Heart right ventricle (tissue), 16 donors: ENCODE results near the gene JSRP1. TPM values are rescaled to one million over a fixed set of nuclear protein-coding genes. Genes with fewer than 3 reads are reported as not detected.

ENCODE experiments used
- ATAC-seq, 8 donors: fragments of 200-7000 bp; cut with Tn5 transposase; one replicate each; pipeline ENCODE4 v1.9.1; 2020; ENCODE audit warnings: mild to moderate bottlenecking in 8 of 8, moderate library complexity in 8 of 8, moderate number of reproducible peaks in 1 of 8
- DNase-seq, 2 donors: peaks; one replicate each; pipeline ENCODE4 v3.0.0-alpha.2; 2020
- H3K27ac ChIP-seq, 10 donors: fragments of 200-600 bp; sonication (generic) in 2 of 10; one replicate each; pipeline versions ENCODE4 v1.5.0 to v1.8.0; 2020 to 2022; ENCODE audit warnings: mild to moderate bottlenecking in 3 of 10
- H3K27me3 ChIP-seq, 7 donors: fragments of 200-600 bp; one replicate each; pipeline ENCODE4 v1.8.0; 2021 to 2022; ENCODE audit warnings: mild to moderate bottlenecking in 2 of 7
- H3K36me3 ChIP-seq, 9 donors: fragments of 200-600 bp; sonication (generic) in 1 of 9; one replicate each; pipeline versions ENCODE4 v1.5.0 to v1.8.0; 2020 to 2022; ENCODE audit warnings: mild to moderate bottlenecking in 2 of 9
- H3K4me1 ChIP-seq, 9 donors: fragments of 200-600 bp; sonication (generic) in 1 of 9; one replicate each; pipeline versions ENCODE4 v1.5.0 to v1.8.0; 2020 to 2022; ENCODE audit warnings: mild to moderate bottlenecking in 4 of 9
- H3K4me3 ChIP-seq, 10 donors: fragments of 200-600 bp; sonication (generic) in 2 of 10; one replicate each; pipeline versions ENCODE4 v1.5.0 to v1.8.0; 2020 to 2022; ENCODE audit warnings: mild to moderate bottlenecking in 7 of 10, moderate library complexity in 2 of 10
- H3K9me3 ChIP-seq, 11 donors: fragments of 200-600 bp in 10 of 11; sonication (generic) in 2 of 11; one replicate each; pipeline versions ENCODE4 v1.5.0 to v1.8.0; 2013 to 2022; ENCODE audit warnings: mild to moderate bottlenecking in 2 of 11, control low read depth in 1 of 11, moderate library complexity in 1 of 11
- CTCF ChIP-seq, 9 donors: fragments of 200-600 bp; sonication (generic) in 2 of 9; IDR thresholded peaks; one replicate each; pipeline versions ENCODE4 v1.5.0 to v1.8.0; 2021 to 2022; ENCODE audit warnings: antibody characterized with exemption in 9 of 9, mild to moderate bottlenecking in 5 of 9, moderate library complexity in 1 of 9
- WGBS, 2 donors: extraction: QIAGEN DNeasy Blood & Tissue Kit; methylation state at CpG; one replicate each; pipeline ENCODE4 v1.1.7; 2013; ENCODE audit warnings: inconsistent platforms in 1 of 2; 5-methylcytosine and 5-hydroxymethylcytosine counted together
- intact Hi-C, 10 donors: fragments of 100-400 bp; cut with DNase I; formaldehyde crosslinking; loops; one replicate each; pipeline versions ENCODE4 v1.11.1 to v1.14.2; 2022
- polyA plus RNA-seq, 2 donors: library from polyadenylated mRNA; stranded (reverse); fragments of 200-250 nt; gene quantifications; one replicate each; pipeline ENCODE4 v1.2.3, GENCODE V29; 2013
- total RNA-seq, 10 donors: library from RNA; stranded (reverse); fragmentation: NEBNext Ultra II Directional in 3 of 10; extraction: Animal tissue kit (Norgen Biotek cat#: 25700) in 3 of 10; gene quantifications; one replicate each; pipeline versions ENCODE4 v1.2.1 to v1.2.4, GENCODE V29; 2021 to 2023
- donor health status: Arrhythmogenic right ventricular cardiomyopathy.
- donor health status: ischemic (EF 13 %, LVEDD 7.1; RV severe dilation, severe dysfunction).
- donor health status: healthy with polysubstance abuse.
- donor health status: DM: no; HTN: yes; CAD: no.
- donor health status: DM: no; HTN: no; CAD: no.
- donor health status: ischemic (EF 25% LVEDD 6.9; RV normal size, moderate dysfunction).
- donor health status: ischemic (EF 25% LVEDD 5.7; RV mildly dilated, moderate dysfunction).
- donor health status: healthy.
- donor health status: DM: yes; HTN: yes; CAD: no.
- donor health status: Ischemic cardiomyopathy.
- donor health status: ischemic (EF 35%, LVEDD 5.7; RV mildly dilated, moderate dysfunction).
- donor health status: nonischemic (EF 11% LVEDD 7.7; RV severe dilation, severe dysfunction).
- donor health status: DM: yes; HTN: yes; CAD: no.
- donor health status: PGD.
- donor health status: ischemic (EF 29% LVEDD 5.4; RV normal size, mild dysfunction).
- donor health status: nonischemic (EF 23%, LVEDD 6.1; RV moderate dilation, normal function).

The JSRP1 gene
- total and polyA plus RNA-seq, 12 donors = 0.29 to 0.72 (median 0.38) TPM; not detected in 8

- DNase-seq (no peak), ATAC-seq (no peak)
- no peak overlapping the region for H3K27ac ChIP-seq
- no peaks in the 10 kb centered on the region for H3K27me3 ChIP-seq
- 88% methylated on average over 8 of the region's 8 CpGs for WGBS, 2 donors
- H3K4me3 ChIP-seq = no peak overlapping the region
- intact Hi-C loops = no loop called here
- peaks cover 13 to 64% (median 45%) of the 10 kb centered on the region in 9 donors for H3K36me3 ChIP-seq
- H3K4me1 ChIP-seq = peaks cover 19 to 73% (median 50%) of the 10 kb centered on the region in 9 donors
- no peaks in the 10 kb centered on the region for H3K9me3 ChIP-seq
- TF ChIP-seq CTCF (IDR thresholded peaks at IDR 0.05) = no peak
Measured at GRCh38 chr19:2242816-2243215, 13.4 kb downstream of the JSRP1 start.

GRCh38 chr19:2242092-2242537, 14.1 kb downstream of the JSRP1 start:
- 83 to 86% methylated on average over 12 of the region's 12 CpGs for WGBS, 2 donors
- H3K27ac ChIP-seq = no peak overlapping the region
- peaks cover 24 to 75% (median 55%) of the 10 kb centered on the region in 9 donors for H3K4me1 ChIP-seq

GRCh38 chr19:2240881-2241760, 15.1 kb downstream of the JSRP1 start:
- ATAC-seq (no peak), DNase-seq (no peak)
- intact Hi-C loops = no loop called here
- H3K4me3 ChIP-seq = peak overlapping the region in 5 of 10 donors; percentile 44 to 56 (median 50)
- H3K9me3 ChIP-seq = no peaks in the 10 kb centered on the region
- TF ChIP-seq CTCF (IDR thresholded peaks at IDR 0.05) = no peak
- H3K4me1 ChIP-seq = peaks cover 24 to 68% (median 52%) of the 10 kb centered on the region in 9 donors
- WGBS, 2 donors = 75 to 77% methylated on average over 41 of the region's 41 CpGs
- H3K36me3 ChIP-seq = peaks cover 13 to 47% (median 30%) of the 10 kb centered on the region in 9 donors
- peak overlapping the region in 5 of 10 donors; percentile 63 to 79 (median 68) for H3K27ac ChIP-seq
- H3K27me3 ChIP-seq = no peaks in the 10 kb centered on the region

More at GRCh38 chr19:2242092-2242537, 14.1 kb downstream of the JSRP1 start:
- intact Hi-C loops = no loop called here
- DNase-seq (no peak), ATAC-seq (no peak)
- no peaks in the 10 kb centered on the region for H3K27me3 ChIP-seq
- no peak overlapping the region for H3K4me3 ChIP-seq
- peaks cover 13 to 57% (median 40%) of the 10 kb centered on the region in 9 donors for H3K36me3 ChIP-seq
- no peak for TF ChIP-seq CTCF (IDR thresholded peaks at IDR 0.05)
- H3K9me3 ChIP-seq = no peaks in the 10 kb centered on the region
